Uterus (tissue), 2 donors: ENCODE results near the gene SHKBP1.

Experiments used
- CTCF ChIP-seq, 4 experiments: fragments of 200-600 bp in 2 of 4; fragments of 450-650 bp in 2 of 4; sonication (generic) in 2 of 4; IDR thresholded peaks; one replicate each; pipeline ENCODE4 v1.5.1; 2016 to 2019; ENCODE audit warnings: antibody characterized with exemption in 4 of 4, mild to moderate bottlenecking in 2 of 4, moderate library complexity in 1 of 4
- POLR2A ChIP-seq, 2 donors: fragments of 450-650 bp; IDR thresholded peaks; one replicate each; pipeline ENCODE4 v1.6.1; 2016; ENCODE audit warnings: antibody characterized with exemption in 2 of 2, mild to moderate bottlenecking in 1 of 2, moderate library complexity in 1 of 2

- TF ChIP-seq CTCF (IDR thresholded peaks at IDR 0.05) (no peak), POLR2A (IDR thresholded peaks at IDR 0.05) (no peak)
Observed at GRCh38 chr19:40630571-40631160, 54.0 kb downstream of the SHKBP1 start.
